Sigmoid colon (tissue), 3 donors: ENCODE data around the gene CSAD.

Experiments
- CTCF ChIP-seq, 4 experiments: fragments of 450-650 bp in 3 of 4; fragments of 200-600 bp in 1 of 4; IDR thresholded peaks; one replicate each; pipeline ENCODE4 v1.5.1; 2016 to 2019; ENCODE audit warnings: antibody characterized with exemption in 4 of 4, mild to moderate bottlenecking in 3 of 4, moderate library complexity in 2 of 4
- POLR2A ChIP-seq, 2 donors: fragments of 450-650 bp; IDR thresholded peaks; one replicate each; pipeline ENCODE4 v1.6.1; 2016; ENCODE audit warnings: antibody characterized with exemption in 2 of 2, mild to moderate bottlenecking in 2 of 2, moderate library complexity in 2 of 2

- TF ChIP-seq CTCF (IDR thresholded peaks at IDR 0.05) = no peak
- TF ChIP-seq POLR2A (IDR thresholded peaks at IDR 0.05) = no peak
Measured at GRCh38 chr12:53193040-53193439, 12.3 kb upstream of the CSAD start.
